ENCODE measurements around the gene JTB. TPM values are rescaled to one million over a fixed set of nuclear protein-coding genes. Genes with fewer than 3 reads are reported as not detected.

JTB gene
- polyA plus RNA-seq, 1 of the 3 experiments (the other 2 are of a cell fraction), result 118 TPM

- no peaks in the 10 kb centered on the region for H3K79me2 ChIP-seq (ENCODE audit: insufficient read depth)
- TF ChIP-seq CTCF (IDR thresholded peaks at IDR 0.05) (no peak; the same call in 1 of the 2 replicates), GABPA (IDR thresholded peaks at IDR 0.05; ENCODE audit: low read depth) (no peak), NFIC (IDR thresholded peaks at IDR 0.05; ENCODE audit: borderline replicate concordance) (no peak)
- H3K4me3 ChIP-seq (ENCODE audit: low read depth in 2 of 2, low read length in 1 of 2), result no peak overlapping the region
- H3K9ac ChIP-seq, result no peak overlapping the region
- H4K20me1 ChIP-seq (ENCODE audit: insufficient read depth), result no peaks in the 10 kb centered on the region
- H3K4me2 ChIP-seq, result no peak overlapping the region
- peaks cover 0 to 33% of the 10 kb centered on the region in 2 experiments for H3K36me3 ChIP-seq (replicated peaks in 1 of 2; ENCODE audit: control insufficient read depth in 1 of 2, insufficient read depth in 2 of 2, low read length in 1 of 2)
- H3K27ac ChIP-seq (ENCODE audit: low read depth in 2 of 2, low read length in 1 of 2), result peak overlapping the region in 1 of 2 experiments; percentile 88; a peak in 2 of 4 replicates
- no peaks in the 10 kb centered on the region for H3K9me3 ChIP-seq
- H3K9me2 ChIP-seq, result no peaks in the 10 kb centered on the region
- no peak overlapping the region for H2AFZ ChIP-seq (ENCODE audit: low read depth)
- H3K27me3 ChIP-seq (ENCODE audit: insufficient read depth), result no peaks in the 10 kb centered on the region
- H3K4me1 ChIP-seq (ENCODE audit: control insufficient read depth in 1 of 2, insufficient read depth in 2 of 2, low read depth in 1 of 2, low read length in 1 of 2), result peaks cover 0 to 21% of the 10 kb centered on the region in 2 experiments; a peak in 1 of 4 replicates
- POLR2A ChIA-PET, result interaction anchor here (0.9 kb wide), 1 partner anchor 64 kb away, joined by 3 read pairs; no protein-coding TSS in a partner anchor
- WGBS (ENCODE audit: low lambda C conversion rate), result 90% methylated on average over 12 of the region's 14 CpGs
- H3F3A ChIP-seq (replicated peaks; ENCODE audit: insufficient read depth), result peaks cover 14% of the 10 kb centered on the region
- CTCF ChIA-PET, result interaction anchor here (0.6 to 3.1 kb wide), 10 partner anchors 10 to 133 kb away, joined by 3 to 46 read pairs (median 4); partner anchors contain the start of genes DENND4B and RAB13
- DNase-seq, result peak; percentile 24
Measured at GRCh38 chr1:153929981-153930948, 47.2 kb downstream of the JTB start.

DNA sequence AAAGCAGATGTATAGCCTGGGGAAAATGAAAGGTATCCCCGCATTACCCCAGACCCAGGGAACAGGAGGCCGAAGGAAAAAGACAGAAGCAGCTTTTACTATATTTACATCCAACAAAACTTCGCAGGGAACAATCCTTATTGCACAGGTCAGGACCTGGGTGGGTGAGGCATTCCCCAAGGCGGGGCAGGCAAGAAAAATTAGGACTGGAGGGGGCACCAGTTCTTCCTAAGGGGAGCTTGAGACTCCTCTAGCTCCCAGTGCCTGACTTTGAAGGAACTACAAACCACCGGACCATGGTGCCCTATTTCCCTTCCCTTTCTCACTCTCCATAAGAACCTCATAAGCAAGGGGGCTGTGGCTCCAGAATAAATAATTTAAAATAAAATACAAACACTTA lies 48.0 kb downstream of the JTB start:
- Histone ChIP-seq H3K4me3 (ENCODE audit: low read depth in 2 of 2, low read length in 1 of 2) (no peak overlapping the region), H3K36me3 (replicated peaks in 1 of 2; ENCODE audit: control insufficient read depth in 1 of 2, insufficient read depth in 2 of 2, low read length in 1 of 2) (peaks cover 0 to 28% of the 10 kb centered on the region in 2 experiments), H3K4me1 (ENCODE audit: control insufficient read depth in 1 of 2, insufficient read depth in 2 of 2, low read depth in 1 of 2, low read length in 1 of 2) (peaks cover 0 to 21% of the 10 kb centered on the region in 2 experiments; a peak in 1 of 4 replicates), H3K79me2 (ENCODE audit: insufficient read depth) (peaks cover under 1% of the 10 kb centered on the region; the same call in 1 of the 2 replicates), H3K9me3 (no peaks in the 10 kb centered on the region), H3K9me2 (no peaks in the 10 kb centered on the region), H4K20me1 (ENCODE audit: insufficient read depth) (no peaks in the 10 kb centered on the region), H3K9ac (no peak overlapping the region), H2AFZ (ENCODE audit: low read depth) (no peak overlapping the region), H3F3A (replicated peaks; ENCODE audit: insufficient read depth) (peaks cover 14% of the 10 kb centered on the region), H3K4me2 (no peak overlapping the region), H3K27me3 (ENCODE audit: insufficient read depth) (no peaks in the 10 kb centered on the region), H3K27ac (ENCODE audit: low read depth in 2 of 2, low read length in 1 of 2) (peak overlapping the region in 1 of 2 experiments; percentile 88; a peak in 2 of 4 replicates)
- WGBS (ENCODE audit: low lambda C conversion rate), result 84% methylated on average over 5 of the region's 5 CpGs
- TF ChIP-seq CTCF (IDR thresholded peaks at IDR 0.05), result no peak
- DNase-seq, result peak; percentile 10
- ChIA-PET POLR2A (interaction anchor here (0.9 to 1.3 kb wide), 3 partner anchors 8 to 63 kb away, joined by 3 to 5 read pairs (median 4); partner anchors contain the start of gene CREB3L4), CTCF (interaction anchor here (1.1 to 3.1 kb wide), 6 partner anchors 11 to 132 kb away, joined by 3 to 46 read pairs (median 8); partner anchors contain the start of genes DENND4B and RAB13)
